ENCODE results near the gene TRMT6. TPM values are rescaled to one million over a fixed set of nuclear protein-coding genes. Genes with fewer than 3 reads are reported as not detected.

TRMT6 gene
- total and polyA plus RNA-seq, 8 donors: 7.3 to 14.5 (median 12.3) TPM

- ATAC-seq (no peak), DNase-seq (no peak)
- Histone ChIP-seq H3K9me3 (no peaks in the 10 kb centered on the region), H3K4me3 (no peak overlapping the region), H3K4me1 (no peaks in the 10 kb centered on the region), H3K27ac (no peak overlapping the region), H3K27me3 (no peaks in the 10 kb centered on the region), H3K36me3 (no peaks in the 10 kb centered on the region)
- no peak for TF ChIP-seq CTCF (IDR thresholded peaks at IDR 0.05)
- intact Hi-C loops (cut with DNase I): no loop called here
These were observed 54.7 kb downstream of the TRMT6 start for GRCh38 chr20:5895626-5896025.

- TF ChIP-seq CTCF (IDR thresholded peaks at IDR 0.05): no peak
- ATAC-seq: no peak
- no peaks in the 10 kb centered on the region for H3K36me3 ChIP-seq
- H3K4me3 ChIP-seq: no peak overlapping the region
- H3K4me1 ChIP-seq: no peaks in the 10 kb centered on the region
- no peaks in the 10 kb centered on the region for H3K27me3 ChIP-seq
- no peaks in the 10 kb centered on the region for H3K9me3 ChIP-seq
- intact Hi-C loops (cut with DNase I): no loop called here
- no peak overlapping the region for H3K27ac ChIP-seq
- no peak for DNase-seq
These were observed 56.7 kb downstream of the TRMT6 start for GRCh38 chr20:5893621-5894020.

GRCh38 chr20:5893052-5893451 is 57.3 kb downstream of the TRMT6 start:
- Histone ChIP-seq H3K9me3 (no peaks in the 10 kb centered on the region), H3K4me1 (no peaks in the 10 kb centered on the region), H3K4me3 (no peak overlapping the region), H3K27me3 (no peaks in the 10 kb centered on the region), H3K27ac (no peak overlapping the region), H3K36me3 (no peaks in the 10 kb centered on the region)
- no peak for TF ChIP-seq CTCF (IDR thresholded peaks at IDR 0.05)
- intact Hi-C loops (cut with DNase I): no loop called here
- no peak for ATAC-seq
- DNase-seq: no peak

GRCh38 chr20:5890773-5891441 is 59.4 kb downstream of the TRMT6 start:
- ATAC-seq (no peak), DNase-seq (no peak)
- TF ChIP-seq CTCF (IDR thresholded peaks at IDR 0.05): no peak
- H3K36me3 ChIP-seq: no peaks in the 10 kb centered on the region
- H3K27me3 ChIP-seq: no peaks in the 10 kb centered on the region
- H3K27ac ChIP-seq: no peak overlapping the region
- H3K9me3 ChIP-seq: no peaks in the 10 kb centered on the region
- intact Hi-C loops (cut with DNase I): no loop called here
- H3K4me1 ChIP-seq: no peaks in the 10 kb centered on the region
- no peak overlapping the region for H3K4me3 ChIP-seq

- intact Hi-C loops (cut with DNase I): no loop called here
These were observed 62.3 kb downstream of the TRMT6 start for GRCh38 chr20:5888041-5888440.

More at GRCh38 chr20:5888041-5888440, 62.3 kb downstream of the TRMT6 start:
- Histone ChIP-seq H3K36me3 (no peaks in the 10 kb centered on the region), H3K4me3 (no peak overlapping the region), H3K27ac (no peak overlapping the region), H3K9me3 (no peaks in the 10 kb centered on the region), H3K27me3 (no peaks in the 10 kb centered on the region), H3K4me1 (no peaks in the 10 kb centered on the region)
- TF ChIP-seq CTCF (IDR thresholded peaks at IDR 0.05): no peak
- ATAC-seq (no peak), DNase-seq (no peak)

Data from left lung (tissue), 10 donors.